NK-92 (cell line): ENCODE results near the gene AP2A2.

Source experiments
- DNase-seq: peaks from one replicate; lab custom pipeline; 2025; ENCODE audit not compliant: unreplicated experiment; lab: John Stamatoyannopoulos, UW

Gene AP2A2

GRCh38 chr11:1039481-1040427 lies 114.1 kb downstream of the AP2A2 start:
- no peak for DNase-seq

GRCh38 chr11:1040428-1041148 lies 114.9 kb downstream of the AP2A2 start:
- DNase-seq, result no peak

- no peak for DNase-seq
These were observed 115.4 kb downstream of the AP2A2 start for GRCh38 chr11:1041149-1041467.

- no peak for DNase-seq
These were observed 115.8 kb downstream of the AP2A2 start for GRCh38 chr11:1041471-1041870.

GRCh38 chr11:1041936-1042608 lies 116.4 kb downstream of the AP2A2 start:
- DNase-seq, result no peak

GRCh38 chr11:1042626-1043562 lies 117.2 kb downstream of the AP2A2 start:
- DNase-seq, result no peak

- DNase-seq, result no peak
These were observed 118.0 kb downstream of the AP2A2 start for GRCh38 chr11:1043563-1044096.

GRCh38 chr11:1044160-1044559 lies 118.5 kb downstream of the AP2A2 start:
- no peak for DNase-seq

- DNase-seq, result no peak
These were observed 122.0 kb downstream of the AP2A2 start for GRCh38 chr11:1047595-1048156.

GRCh38 chr11:1048375-1049070 lies 122.9 kb downstream of the AP2A2 start:
- no peak for DNase-seq

GRCh38 chr11:1049071-1049405 lies 123.4 kb downstream of the AP2A2 start:
- no peak for DNase-seq

- DNase-seq, result no peak
These were observed 123.8 kb downstream of the AP2A2 start for GRCh38 chr11:1049431-1049891.

GRCh38 chr11:1049911-1050580 lies 124.4 kb downstream of the AP2A2 start:
- no peak for DNase-seq

- no peak for DNase-seq
These were observed 125.1 kb downstream of the AP2A2 start for GRCh38 chr11:1050581-1051355.

GRCh38 chr11:1051356-1052132 lies 125.9 kb downstream of the AP2A2 start:
- no peak for DNase-seq

GRCh38 chr11:1052133-1053011 lies 126.7 kb downstream of the AP2A2 start:
- no peak for DNase-seq
